ENCODE results near the gene ROR1. TPM values are rescaled to one million over a fixed set of nuclear protein-coding genes. Genes with fewer than 3 reads are reported as not detected.

The ROR1 gene
- total RNA-seq, 1 donor from 2014 or later = 30.3 TPM

- Histone ChIP-seq H3K9ac (no peak overlapping the region), H2AFZ (replicated peaks) (no peak overlapping the region), H3F3A (ENCODE audit: low read depth) (no peaks in the 10 kb centered on the region), H3K9me3 (ENCODE audit: low read depth) (no peaks in the 10 kb centered on the region), H3K4me1 (no peaks in the 10 kb centered on the region), H3K36me3 (no peaks in the 10 kb centered on the region), H3K27me3 (no peaks in the 10 kb centered on the region), H3K79me2 (ENCODE audit: low read depth) (no peaks in the 10 kb centered on the region), H4K20me1 (ENCODE audit: low read depth) (no peaks in the 10 kb centered on the region), H3K4me2 (no peak overlapping the region), H3K4me3 (no peak overlapping the region), H3K27ac (no peak overlapping the region)
- Mint-ChIP-seq H3K4me3 (no peak overlapping the region), H3K27me3 (ENCODE audit: insufficient read depth, low read depth) (no peaks in the 10 kb centered on the region), H3K27ac (no peak overlapping the region), H3K9me3 (no peaks in the 10 kb centered on the region), H3K36me3 (no peaks in the 10 kb centered on the region), H3K4me1 (no peaks in the 10 kb centered on the region)
- TF ChIP-seq CTCF (IDR thresholded peaks at IDR 0.05) = no peak
- no peak for TF ChIP-seq EZH2 (IDR thresholded peaks at IDR 0.05)
- TF ChIP-seq EZH2phosphoT487 (IDR thresholded peaks at IDR 0.05) = no peak
- no peak for DNase-seq (ENCODE audit: low spot score)
Observed at GRCh38 chr1:64209221-64209620, 435.4 kb downstream of the ROR1 start.

GRCh38 chr1:64212031-64212430 lies 438.2 kb downstream of the ROR1 start:
- H3K36me3 Mint-ChIP-seq = no peaks in the 10 kb centered on the region
- no peak for DNase-seq (ENCODE audit: low spot score)
- H3K27ac ChIP-seq = no peak overlapping the region
- H3K4me3 ChIP-seq = no peak overlapping the region
- TF ChIP-seq EZH2 (IDR thresholded peaks at IDR 0.05) = no peak
- no peaks in the 10 kb centered on the region for H4K20me1 ChIP-seq (ENCODE audit: low read depth)
- no peak overlapping the region for H3K9ac ChIP-seq
- peaks cover 4% of the 10 kb centered on the region for H3K4me1 ChIP-seq
- no peak overlapping the region for H3K4me3 Mint-ChIP-seq
- H3K27me3 Mint-ChIP-seq (ENCODE audit: insufficient read depth, low read depth) = no peaks in the 10 kb centered on the region
- no peak overlapping the region for H3K27ac Mint-ChIP-seq
- H3K9me3 ChIP-seq (ENCODE audit: low read depth) = no peaks in the 10 kb centered on the region
- peaks cover 2% of the 10 kb centered on the region for H3K4me1 Mint-ChIP-seq
- no peaks in the 10 kb centered on the region for H3K27me3 ChIP-seq
- H3K79me2 ChIP-seq (ENCODE audit: low read depth) = no peaks in the 10 kb centered on the region
- no peak overlapping the region for H2AFZ ChIP-seq (replicated peaks)
- H3K9me3 Mint-ChIP-seq = no peaks in the 10 kb centered on the region
- H3K36me3 ChIP-seq = no peaks in the 10 kb centered on the region
- H3F3A ChIP-seq (ENCODE audit: low read depth) = no peaks in the 10 kb centered on the region
- H3K4me2 ChIP-seq = no peak overlapping the region

GRCh38 chr1:64215576-64215975 lies 441.8 kb downstream of the ROR1 start:
- Mint-ChIP-seq H3K4me1 (peaks cover 2% of the 10 kb centered on the region), H3K27me3 (ENCODE audit: insufficient read depth, low read depth) (no peaks in the 10 kb centered on the region), H3K27ac (no peak overlapping the region), H3K36me3 (no peaks in the 10 kb centered on the region), H3K4me3 (no peak overlapping the region), H3K9me3 (no peaks in the 10 kb centered on the region)
- Histone ChIP-seq H3K9me3 (ENCODE audit: low read depth) (no peaks in the 10 kb centered on the region), H3K4me3 (no peak overlapping the region), H2AFZ (replicated peaks) (no peak overlapping the region), H3K9ac (no peak overlapping the region), H3K4me1 (peaks cover 4% of the 10 kb centered on the region), H4K20me1 (ENCODE audit: low read depth) (no peaks in the 10 kb centered on the region), H3K27me3 (no peaks in the 10 kb centered on the region), H3K36me3 (no peaks in the 10 kb centered on the region), H3K79me2 (ENCODE audit: low read depth) (no peaks in the 10 kb centered on the region), H3F3A (ENCODE audit: low read depth) (no peaks in the 10 kb centered on the region), H3K4me2 (no peak overlapping the region), H3K27ac (no peak overlapping the region)
- no peak for TF ChIP-seq EZH2 (IDR thresholded peaks at IDR 0.05)
- no peak for TF ChIP-seq EZH2phosphoT487 (IDR thresholded peaks at IDR 0.05)
- TF ChIP-seq CTCF (IDR thresholded peaks at IDR 0.05) = no peak
- no peak for DNase-seq (ENCODE audit: low spot score)

GRCh38 chr1:64220241-64220640 lies 446.4 kb downstream of the ROR1 start:
- Histone ChIP-seq H4K20me1 (ENCODE audit: low read depth) (no peaks in the 10 kb centered on the region), H3K9ac (no peak overlapping the region), H3K36me3 (no peaks in the 10 kb centered on the region), H3K9me3 (ENCODE audit: low read depth) (no peaks in the 10 kb centered on the region), H3K27ac (no peak overlapping the region), H2AFZ (replicated peaks) (no peak overlapping the region), H3K4me3 (no peak overlapping the region), H3K4me2 (no peak overlapping the region), H3F3A (ENCODE audit: low read depth) (no peaks in the 10 kb centered on the region), H3K4me1 (peaks cover 4% of the 10 kb centered on the region), H3K27me3 (no peaks in the 10 kb centered on the region), H3K79me2 (ENCODE audit: low read depth) (no peaks in the 10 kb centered on the region)
- TF ChIP-seq EZH2phosphoT487 (IDR thresholded peaks at IDR 0.05) = no peak
- TF ChIP-seq CTCF (IDR thresholded peaks at IDR 0.05) = no peak
- no peak for TF ChIP-seq EZH2 (IDR thresholded peaks at IDR 0.05)
- Mint-ChIP-seq H3K27ac (no peak overlapping the region), H3K27me3 (ENCODE audit: insufficient read depth, low read depth) (peaks cover 2% of the 10 kb centered on the region), H3K9me3 (no peaks in the 10 kb centered on the region), H3K4me1 (peaks cover 2% of the 10 kb centered on the region), H3K36me3 (no peaks in the 10 kb centered on the region), H3K4me3 (no peak overlapping the region)
- DNase-seq (ENCODE audit: low spot score) = no peak

All from neural progenitor cell (in vitro differentiated cells).